SIG-M5 treated with dmso at 0.1 percent for 504 hours (cell line): ENCODE data around the gene SECTM1.
A peak's percentile ranks its signal among the peaks of the same experiment; 100 is the strongest.

Experiments used
- DNase-seq: peaks from one replicate; lab custom pipeline; 2025; ENCODE audit not compliant: unreplicated experiment; lab: John Stamatoyannopoulos, UW

The SECTM1 gene

DNA sequence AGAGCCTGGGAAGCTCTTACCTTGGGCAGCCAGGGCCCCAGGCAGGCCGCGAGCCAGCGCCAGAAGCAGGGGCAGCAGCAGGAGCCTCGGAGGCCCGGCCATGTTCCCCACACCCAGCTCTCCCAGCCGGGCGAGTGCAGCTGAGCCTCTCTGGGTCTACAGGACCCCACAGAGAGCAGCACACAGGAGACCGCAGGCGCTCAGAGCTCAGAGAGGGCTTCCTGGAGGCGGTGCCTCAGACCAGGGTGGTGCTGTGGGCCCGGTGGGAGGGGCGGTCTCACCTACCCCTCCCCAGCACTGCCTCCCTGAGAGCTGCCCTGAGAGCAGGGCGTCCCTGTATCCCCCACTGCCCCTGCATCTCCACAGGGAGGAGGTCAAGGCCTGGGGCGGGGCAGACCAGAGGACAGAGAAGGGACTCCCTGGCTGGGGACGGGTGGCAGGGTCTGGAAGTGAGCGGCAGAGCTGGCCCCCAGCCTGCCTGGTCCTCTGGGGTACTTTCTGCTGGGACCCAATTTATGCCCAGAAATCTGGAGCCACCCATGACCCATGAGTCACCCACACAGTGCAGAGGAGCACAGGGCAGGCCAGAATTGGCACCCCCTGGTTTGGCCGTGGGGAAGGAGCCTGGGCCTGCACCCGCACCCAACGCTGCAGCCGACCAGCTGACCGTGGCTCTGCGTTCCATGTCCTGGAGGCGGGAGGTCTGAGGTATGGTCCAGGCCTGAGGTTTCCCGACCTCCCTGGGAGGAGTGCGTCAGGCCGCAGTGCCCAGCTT is 16.0 kb downstream of the SECTM1 start, which contains the start of gene CD7:
CD7 (minus strand) TSS at position 215 of the 775 bp plus-strand sequence; CDS start at position 102, 113 bp downstream.
- no peak for DNase-seq

DNA sequence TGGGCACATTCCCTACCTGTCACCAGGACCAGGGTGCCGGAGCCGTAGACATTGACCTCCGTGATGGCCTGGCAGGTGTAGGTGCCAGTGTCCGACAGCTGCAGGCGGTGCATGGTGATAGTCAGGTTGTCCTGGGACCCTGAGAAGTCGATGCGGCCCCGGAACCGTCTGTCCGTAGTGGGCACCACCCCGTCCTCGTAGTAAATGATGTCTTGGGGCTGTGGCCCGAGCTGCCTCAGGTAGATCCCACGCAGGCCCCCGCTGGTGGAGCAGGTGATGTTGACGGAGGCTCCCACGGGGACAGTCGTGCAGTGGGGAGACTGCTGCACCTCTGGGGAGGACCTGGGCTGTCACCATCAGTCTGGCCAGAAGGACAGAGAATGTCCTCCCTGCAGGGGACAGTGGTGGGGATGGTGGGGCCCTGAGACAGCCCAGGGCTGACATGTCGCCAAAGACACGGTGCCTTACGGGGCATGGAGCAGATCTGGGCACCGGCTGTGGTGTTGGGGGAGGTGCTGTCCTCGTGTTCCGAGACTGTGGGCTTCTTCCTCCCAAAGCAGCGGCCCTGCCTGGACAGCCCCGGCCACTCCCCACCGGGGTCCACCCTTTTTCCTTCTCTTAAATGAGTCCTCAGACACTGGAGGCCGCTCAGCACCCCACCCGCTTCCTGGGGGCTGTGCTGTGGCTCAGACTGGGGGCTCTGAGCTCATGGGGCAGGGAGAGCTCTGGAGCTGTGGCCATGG is 16.7 kb downstream of the SECTM1 start:
- DNase-seq: no peak

DNA sequence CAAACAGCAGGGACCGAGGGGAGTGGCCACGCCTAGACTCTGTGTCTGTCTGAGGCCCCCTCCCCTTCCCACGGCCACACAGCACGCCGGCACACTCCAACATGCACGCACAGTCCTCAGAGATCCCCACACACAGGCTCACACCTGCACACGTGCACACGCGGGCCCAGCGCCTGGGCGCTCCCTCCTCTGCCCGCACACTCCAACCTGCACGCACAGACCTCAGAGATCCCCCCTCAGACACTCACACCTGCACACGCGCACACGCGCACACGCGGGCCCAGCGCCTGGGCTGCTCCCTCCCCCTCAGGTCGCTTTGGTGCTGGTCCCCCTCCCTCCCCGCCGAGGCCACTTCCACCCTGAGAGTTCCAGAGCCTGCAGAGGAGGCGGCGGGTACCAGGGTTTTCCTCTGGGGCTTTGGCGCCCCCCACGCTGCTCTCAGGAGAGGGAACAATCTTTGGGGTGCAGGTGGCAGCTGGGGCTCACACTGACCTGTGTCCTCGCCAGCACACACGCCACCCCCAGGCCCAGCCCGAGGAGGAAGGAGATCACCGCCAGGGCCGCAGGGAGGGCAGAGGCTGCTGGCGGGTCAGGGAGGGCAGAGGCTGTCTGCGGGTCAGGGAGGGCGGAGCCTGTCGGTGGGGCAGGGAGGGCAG is 17.7 kb downstream of the SECTM1 start:
- DNase-seq: no peak

DNA sequence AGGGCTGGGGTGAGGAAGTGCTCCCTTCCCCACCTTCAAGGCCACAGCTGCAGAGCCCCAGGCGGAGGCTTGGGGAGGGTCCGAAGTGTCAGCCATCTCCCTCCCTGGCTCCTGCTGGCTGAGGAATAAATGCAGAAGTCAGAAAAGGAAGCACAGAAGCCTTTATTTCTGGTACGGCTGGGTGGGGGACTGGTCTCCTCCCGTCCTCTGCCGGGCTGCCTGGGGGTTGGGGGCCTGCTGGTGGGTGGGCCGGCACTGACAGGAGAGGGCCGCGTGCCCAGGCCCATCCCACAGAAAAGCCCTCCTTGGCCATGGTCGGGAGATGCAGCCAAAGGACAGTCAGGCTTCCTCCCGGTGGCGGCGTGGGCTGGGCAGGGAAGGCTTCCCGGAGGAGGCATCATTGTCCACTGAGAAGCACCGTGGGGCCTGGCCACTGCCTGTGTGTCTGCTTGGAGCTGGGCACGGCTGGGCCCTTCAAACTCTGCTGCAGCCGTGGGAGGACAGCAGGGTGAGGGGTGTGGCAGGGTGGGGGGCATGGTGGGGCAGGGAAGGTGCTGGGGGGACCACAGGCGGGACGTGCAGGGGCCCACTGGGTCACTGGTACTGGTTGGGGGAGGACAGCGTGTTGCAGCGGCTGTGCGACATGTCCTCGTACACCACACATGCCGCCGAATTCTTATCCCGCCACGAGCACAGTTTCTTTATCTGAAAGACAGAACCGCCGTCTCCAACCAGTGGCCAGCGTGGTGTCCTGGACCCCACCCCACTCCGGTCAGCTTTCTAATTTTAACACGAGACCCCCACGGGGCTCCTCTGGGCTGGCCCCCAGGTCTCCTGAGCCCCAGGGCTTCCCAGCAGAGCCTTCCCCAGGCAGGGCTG is 18.6 kb downstream of the SECTM1 start:
- DNase-seq: peak; percentile 41

DNA sequence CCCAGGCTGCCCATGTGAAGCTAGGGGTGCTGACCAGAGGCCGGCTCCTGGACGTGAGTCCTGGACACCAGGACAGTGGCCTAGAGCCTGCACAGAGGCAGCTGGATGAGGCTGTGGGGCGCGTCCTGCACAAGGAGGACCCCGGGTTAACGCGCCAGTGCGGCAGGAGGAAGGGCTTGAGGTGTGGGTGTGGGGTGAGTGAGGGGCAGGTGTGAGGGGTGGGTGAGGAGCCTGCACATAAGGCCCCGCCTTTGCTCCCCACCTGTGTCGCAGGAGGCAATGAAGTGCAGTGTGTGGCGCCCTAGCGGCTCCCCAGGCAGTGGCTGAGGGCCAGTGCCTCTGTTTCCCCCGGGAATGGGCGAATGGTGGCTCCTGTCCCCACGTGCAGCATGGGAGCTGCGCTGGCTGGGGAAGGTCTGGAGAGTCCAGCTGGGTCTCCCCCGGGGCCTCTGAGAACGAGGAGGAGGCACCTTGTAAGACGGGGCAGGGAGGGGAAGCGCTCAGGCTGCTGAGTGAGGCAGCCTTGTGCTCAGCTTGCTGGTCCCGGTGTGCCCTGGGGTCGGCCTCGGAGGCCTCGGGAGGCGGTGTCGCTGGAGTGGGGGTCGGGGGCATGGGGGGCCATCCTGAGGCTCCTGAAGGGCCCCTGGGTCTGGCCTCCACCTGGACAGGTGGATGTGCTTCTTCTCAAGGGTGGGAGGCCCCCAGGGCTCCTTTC is 19.4 kb downstream of the SECTM1 start:
- no peak for DNase-seq

DNA sequence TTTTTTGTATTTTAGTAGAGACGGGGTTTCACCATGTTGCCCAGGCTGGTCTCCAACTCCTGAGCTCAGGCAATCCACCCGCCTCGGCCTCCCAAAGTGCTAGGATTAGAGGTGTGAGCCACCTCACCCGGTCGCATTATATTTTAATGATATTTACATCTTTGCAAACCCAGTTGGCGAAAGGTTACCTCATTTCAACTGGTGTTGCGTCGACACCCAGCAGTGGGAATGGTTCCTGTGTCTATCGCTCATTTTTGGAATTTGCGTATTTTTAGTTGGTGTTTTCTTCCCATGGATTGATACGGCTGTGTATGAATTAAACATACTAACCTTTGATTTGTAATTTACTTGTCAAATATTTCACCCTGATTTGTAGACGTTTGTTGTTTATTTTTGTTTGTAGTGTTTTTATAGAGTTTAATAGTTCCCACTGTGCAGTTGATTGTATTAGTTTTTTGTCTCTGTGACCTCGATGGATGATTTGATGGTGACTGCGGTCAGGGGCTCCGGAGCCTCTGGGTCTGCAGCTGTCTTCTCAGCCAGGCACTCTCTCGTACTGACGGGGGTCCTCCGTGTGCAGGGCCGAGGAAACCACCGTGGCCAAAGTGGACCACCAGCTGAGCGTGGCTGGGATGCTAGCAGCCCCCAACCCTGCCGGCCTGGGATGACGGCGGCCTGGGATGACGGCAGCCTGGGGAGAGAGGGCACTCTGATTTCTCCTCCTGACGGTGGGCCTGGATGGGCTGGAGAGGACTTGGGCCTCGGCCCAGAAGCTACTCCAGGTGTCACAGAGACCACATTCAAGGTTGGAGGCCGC is 20.2 kb downstream of the SECTM1 start:
- DNase-seq: no peak

DNA sequence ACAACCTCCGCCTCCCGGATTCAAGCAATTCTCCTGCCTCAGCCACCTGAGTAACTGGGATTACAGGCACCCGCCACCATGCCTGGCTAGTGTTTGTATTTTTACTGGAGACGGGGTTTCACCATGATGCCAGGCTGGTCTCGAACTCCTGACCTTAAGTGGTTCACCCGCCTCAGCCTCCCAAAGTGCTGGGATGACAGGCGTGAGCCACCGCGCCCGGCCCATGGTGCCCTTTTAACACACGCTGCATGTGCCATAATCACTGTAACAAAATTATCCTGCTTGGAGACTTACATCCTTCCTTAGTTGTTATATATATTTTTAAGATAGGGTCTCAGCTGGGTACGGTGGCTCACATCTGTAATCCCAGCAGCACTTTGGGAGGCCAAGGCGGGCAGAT is 21.6 kb downstream of the SECTM1 start:
- no peak for DNase-seq

DNA sequence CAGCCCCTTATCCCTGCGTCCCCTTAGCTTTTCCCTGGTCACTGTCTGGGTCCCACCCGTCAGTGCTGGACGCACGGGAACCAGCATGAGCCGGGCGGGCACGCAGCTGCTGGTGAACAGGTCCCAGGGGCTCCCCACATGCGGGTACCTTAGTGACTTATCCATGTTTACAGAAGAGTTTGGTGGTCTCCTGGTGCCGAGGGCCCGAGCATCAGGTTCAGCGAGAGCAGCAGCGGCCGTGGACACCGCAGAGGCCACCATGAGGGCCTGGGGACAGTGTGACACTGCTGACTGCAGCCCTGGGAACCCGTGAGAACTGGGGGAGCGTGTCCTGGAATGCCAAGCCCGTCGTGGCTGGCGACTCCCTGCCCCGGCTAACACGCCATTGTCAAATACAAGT is 22.7 kb downstream of the SECTM1 start:
- DNase-seq: no peak

DNA sequence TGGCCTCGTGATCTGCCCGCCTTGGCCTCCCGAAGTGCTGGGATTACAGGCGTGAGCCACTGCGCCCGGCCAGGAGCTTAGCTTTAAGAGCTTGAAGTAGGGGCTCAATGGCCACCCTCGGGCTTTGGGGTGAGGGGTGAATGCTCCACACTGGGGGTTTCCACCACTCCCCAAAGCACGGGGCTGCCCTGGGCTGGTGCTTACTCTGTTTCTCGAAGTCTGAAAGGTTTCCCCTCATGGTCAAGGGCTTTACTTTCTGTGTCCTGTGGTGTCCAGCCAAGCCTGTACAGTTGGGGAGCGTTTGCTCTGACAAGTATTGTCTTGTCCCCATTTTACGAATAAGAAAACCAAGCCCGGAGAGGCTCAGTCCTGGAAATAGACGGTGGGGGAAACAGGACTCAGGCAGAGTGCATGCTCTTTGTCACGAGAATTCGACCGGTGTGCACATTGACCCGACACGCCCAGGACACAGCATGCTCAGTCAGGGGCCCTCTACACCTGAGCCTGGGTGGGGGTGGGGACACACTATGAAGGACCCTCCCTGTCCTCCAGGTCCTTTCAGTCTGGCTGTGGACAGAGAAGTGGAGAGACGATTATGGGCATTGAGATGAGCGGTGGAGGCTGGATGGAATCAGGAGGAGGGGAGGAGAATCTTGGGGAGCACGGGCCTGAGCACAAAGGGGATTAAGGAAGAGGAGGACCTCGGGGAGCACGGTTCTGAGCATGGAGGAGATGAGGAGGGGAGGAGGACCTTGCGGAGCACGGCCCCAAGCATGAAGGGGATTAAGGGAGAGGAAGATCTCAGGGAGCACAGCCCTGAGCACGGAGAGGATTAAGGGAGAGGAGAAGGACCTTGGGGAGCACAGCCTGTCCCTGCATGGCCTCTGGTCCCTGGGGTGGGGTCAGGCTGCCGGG is 23.7 kb downstream of the SECTM1 start:
- DNase-seq: no peak

DNA sequence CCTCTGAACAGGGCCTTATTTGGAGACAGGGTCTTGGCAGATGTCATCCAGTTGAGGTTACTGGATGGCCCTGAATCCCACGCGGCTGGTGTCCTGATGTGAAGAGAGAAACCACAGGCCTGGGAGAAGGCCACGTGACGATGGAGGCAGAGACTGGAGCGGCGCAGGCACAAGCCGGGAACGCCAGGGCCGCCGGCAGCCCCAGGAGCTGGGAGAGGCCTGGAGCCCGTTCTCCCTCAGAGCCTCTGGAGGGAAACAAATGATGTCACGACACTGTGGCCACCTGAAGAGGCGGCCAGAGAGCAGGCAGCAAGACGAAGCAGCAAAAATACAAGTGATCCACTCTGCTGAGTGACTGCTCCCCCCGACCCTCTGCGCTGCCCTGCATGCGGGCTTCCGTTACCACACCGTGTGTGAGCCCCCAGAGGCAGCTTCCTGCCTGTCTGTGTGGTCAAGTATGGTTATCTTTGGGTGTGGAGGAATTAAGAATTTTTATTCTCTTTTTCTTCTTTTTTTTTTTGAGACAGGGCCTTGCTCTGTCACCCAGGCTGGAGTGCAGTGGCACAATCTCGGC is 27.8 kb downstream of the SECTM1 start:
- no peak for DNase-seq

DNA sequence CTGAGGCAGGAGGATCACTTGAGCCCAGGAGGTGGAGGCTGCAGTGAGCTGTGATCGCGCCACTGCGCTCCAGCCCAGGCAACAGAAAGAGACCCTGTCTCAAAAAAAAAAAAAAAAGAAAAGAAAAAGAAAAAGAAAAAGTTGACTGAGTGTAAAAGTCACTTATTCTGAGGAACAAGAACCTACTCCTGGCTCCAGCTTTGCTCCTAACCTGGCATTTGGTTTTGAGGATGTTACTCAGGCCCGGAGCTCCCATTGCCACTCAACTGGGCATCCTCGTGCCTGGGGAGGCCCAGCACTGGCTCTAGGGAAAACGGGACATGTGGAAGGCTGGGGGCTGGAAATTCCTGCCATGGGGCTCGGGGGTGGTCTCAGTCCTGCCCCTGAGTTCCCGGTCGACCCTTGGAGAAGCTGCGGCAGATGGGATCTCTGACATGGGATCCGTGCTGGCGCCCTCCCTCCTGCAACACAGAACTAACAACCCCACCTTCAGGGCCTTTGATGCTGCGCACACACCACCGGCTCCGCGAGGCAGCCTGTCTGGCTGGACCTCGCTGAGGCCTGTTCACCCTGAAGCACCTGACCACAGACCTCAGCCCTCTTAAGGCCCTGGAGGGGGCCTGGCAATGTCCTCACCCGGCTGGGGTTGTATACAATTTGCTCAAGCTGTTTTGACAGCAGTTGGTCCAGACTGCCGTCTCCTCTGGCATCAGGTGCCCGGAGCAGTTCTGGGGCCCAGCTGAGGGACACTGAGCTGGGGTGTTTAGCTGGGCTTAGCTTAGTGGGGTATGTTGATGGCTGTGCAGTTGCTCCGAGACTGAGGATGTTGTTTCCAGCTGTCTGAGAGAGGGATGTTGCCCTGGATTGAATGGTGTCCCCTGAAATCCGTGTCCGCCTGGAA is 28.5 kb downstream of the SECTM1 start:
- DNase-seq: no peak

DNA sequence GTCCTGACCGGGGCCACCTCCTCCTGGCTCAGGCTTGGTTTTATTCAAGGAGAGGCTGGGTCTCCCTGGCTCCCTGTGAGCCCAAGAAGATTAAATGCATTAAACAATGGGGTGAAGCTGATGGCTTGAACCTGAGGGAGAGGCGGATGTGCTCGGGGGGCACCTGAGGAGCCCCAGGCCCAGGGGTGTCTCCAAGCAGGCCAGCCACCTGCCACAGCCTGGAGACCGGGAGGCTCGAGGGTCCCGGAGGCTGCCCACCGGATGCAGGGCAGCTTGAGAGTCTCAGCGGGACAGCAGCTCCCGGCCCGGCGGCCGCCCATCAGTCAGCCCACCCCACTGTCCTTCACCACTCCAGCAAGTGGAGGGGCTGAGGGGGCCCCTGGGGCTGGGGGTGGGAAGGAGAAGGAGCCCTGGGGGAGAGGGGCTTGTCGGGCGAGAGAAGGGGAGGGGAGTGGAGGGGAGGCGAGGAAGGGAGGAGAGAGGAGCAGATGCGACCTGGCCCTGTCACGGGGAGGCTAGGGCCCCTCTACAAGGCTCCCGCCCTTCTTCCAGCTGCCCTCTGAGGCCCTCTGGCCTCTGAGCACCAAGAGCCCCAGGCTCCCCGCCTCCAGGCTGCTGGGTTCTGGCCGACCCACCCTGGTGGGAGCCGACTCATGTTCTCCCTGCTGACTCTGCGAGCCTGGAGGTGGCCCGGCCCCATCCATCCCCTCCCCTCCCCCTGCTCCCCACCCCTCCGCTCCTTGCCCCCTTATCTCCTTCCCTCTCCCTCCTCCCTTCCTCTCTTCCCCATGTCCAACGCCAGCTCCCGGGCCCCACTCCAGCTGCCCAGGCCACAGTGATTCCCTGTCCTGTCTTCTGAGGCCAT is 29.4 kb downstream of the SECTM1 start:
- DNase-seq: no peak

DNA sequence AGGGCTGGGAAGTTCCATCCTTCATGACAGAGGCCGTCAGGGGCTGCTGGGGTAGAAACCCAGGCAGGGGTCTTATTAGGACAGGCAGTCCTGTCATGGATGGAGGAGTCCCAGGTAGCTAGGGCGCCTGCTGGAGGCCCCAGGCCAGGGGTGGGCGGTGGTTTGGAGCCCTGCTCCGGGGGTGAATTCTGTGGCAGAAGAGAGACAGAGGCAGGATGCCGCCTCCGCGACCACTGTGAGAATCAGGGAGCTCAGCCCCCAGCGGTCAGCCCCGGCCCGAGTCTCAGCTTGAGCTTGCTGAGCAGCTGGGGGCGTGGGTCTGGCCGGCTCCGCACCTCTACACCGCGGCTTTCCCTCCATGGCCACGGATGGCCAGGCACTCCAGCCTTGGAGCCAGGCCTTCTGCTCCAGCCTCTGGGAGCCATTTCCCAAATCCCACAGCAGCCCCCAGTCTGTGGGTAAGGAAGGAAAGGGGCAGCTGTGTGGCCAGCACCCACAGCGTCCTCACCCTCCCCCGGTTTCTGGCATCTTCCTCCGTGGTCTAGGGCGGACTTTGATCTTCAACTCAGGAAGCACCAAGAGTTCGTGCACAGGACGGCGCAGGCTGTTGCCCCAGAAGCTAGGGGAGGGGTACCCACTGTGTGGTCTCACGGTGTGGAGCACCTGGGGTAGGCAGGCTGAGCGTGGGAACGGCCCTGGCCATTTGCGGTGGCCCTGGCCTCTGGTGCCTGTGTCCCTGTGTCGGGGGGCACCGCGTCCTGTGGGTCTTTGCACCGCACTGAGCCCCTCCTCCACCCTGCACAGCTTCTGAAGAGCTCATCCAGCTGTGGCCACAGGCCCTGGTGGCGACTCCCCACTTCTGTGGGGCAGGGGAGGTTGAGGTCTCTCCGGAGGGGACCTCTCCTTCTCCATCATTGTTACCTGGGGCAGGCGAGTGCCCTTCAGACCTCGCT is 30.3 kb downstream of the SECTM1 start:
- no peak for DNase-seq

DNA sequence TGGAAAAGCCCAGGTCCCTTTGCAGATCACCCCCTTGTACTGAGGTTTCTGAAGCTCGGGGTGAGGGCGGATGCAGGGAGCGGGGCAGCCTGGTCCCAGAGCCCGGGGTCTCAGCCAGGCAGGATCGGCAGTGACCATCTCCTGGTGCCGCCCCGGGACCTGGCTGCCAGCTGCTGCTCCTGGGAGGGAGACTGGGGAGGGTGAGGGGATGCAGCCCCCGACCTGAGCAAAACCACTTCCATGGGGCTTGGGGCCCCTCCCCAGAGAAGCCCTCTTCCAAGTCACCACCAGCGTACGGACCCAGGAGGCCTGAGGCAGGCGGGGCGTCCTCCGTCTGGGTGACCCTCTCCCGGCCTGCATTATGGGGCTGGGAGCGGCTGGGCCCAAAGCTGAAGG is 31.0 kb downstream of the SECTM1 start:
- no peak for DNase-seq
